KMS-11 (cell line): ENCODE results near the gene KASH5.

Experiments used
- H2AFZ ChIP-seq: fragments of 200-600 bp; sonication (generic); 2 replicates; pipeline ENCODE4 v1.6.1; 2016; ENCODE audit warnings: antibody characterized with exemption, mixed run types, low read depth
- H3K27ac ChIP-seq: fragments of 200-600 bp; sonication (generic); 2 replicates; pipeline ENCODE4 v1.6.1; 2016; ENCODE audit warnings: mild to moderate bottlenecking, mixed run types
- H3K27me3 ChIP-seq: fragments of 200-600 bp; sonication (generic); 2 replicates; pipeline ENCODE4 v1.6.1; 2017; ENCODE audit warnings: mild to moderate bottlenecking, low read depth, mixed run types, moderate library complexity; ENCODE audit not compliant: insufficient read depth
- H3K36me3 ChIP-seq: fragments of 200-600 bp; sonication (generic); 2 replicates; pipeline ENCODE4 v1.6.1; 2017; ENCODE audit warnings: mild to moderate bottlenecking, mixed run types; ENCODE audit not compliant: insufficient read depth
- H3K4me1 ChIP-seq: fragments of 200-600 bp; sonication (generic); 2 replicates; pipeline ENCODE4 v1.6.1; 2016; ENCODE audit warnings: mild to moderate bottlenecking, low read depth, mixed run types; ENCODE audit not compliant: poor library complexity, severe bottlenecking
- H3K4me2 ChIP-seq: fragments of 200-600 bp; sonication (generic); 2 replicates; pipeline ENCODE4 v1.7.0; 2016; ENCODE audit warnings: mild to moderate bottlenecking, mixed run types
- H3K4me3 ChIP-seq: fragments of 200-600 bp; sonication (generic); IDR thresholded peaks from 2 replicates; pipeline ENCODE4 v1.6.1; 2017; ENCODE audit warnings: low read depth, low read length, mixed read lengths; ENCODE audit not compliant: insufficient read depth
- H3K79me2 ChIP-seq: fragments of 200-600 bp; sonication (generic); 2 replicates; pipeline ENCODE4 v1.6.1; 2016; ENCODE audit warnings: low read depth, mixed run types; ENCODE audit not compliant: insufficient read depth
- H3K9ac ChIP-seq: fragments of 200-600 bp; sonication (generic); 2 replicates; pipeline ENCODE4 v1.6.1; 2016; ENCODE audit warnings: mild to moderate bottlenecking, mixed run types
- H4K20me1 ChIP-seq: fragments of 200-600 bp; sonication (generic); 2 replicates; pipeline ENCODE4 v1.6.1; 2016; ENCODE audit warnings: mild to moderate bottlenecking, mixed run types; ENCODE audit not compliant: insufficient read depth
- TF ChIP-seq, protein P1 (sequence below): fragments of 200-600 bp; sonication (generic); conservative IDR thresholded peaks from 2 replicates; pipeline ENCODE4 v1.6.1; 2017; ENCODE audit warnings: low read depth, mild to moderate bottlenecking, antibody characterized with exemption, low read length, moderate library complexity, mixed read lengths

KASH5 gene

DNA sequence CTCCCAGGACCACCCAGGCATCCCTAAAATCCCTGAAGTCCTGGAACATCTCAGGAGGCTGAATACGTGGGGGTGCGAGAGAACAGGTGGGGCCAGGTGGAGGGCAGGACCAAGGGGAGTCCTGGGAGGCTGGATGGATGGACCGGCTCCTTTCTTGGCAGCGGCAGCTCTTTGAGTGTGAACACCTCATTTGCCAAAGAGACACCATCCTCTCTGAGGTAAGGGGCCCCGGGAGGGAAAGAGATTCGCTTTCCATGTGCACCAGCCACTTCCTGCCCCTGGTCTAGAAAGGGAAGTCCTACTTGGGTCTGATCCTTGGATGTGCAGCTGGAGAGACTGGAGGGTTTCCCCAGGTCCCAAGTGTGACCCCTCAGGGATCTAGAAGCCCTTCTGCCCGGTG is 19.0 kb downstream of the KASH5 start:
- Histone ChIP-seq H3K4me2 (no peak overlapping the region), H3K4me3 (no peak overlapping the region), H4K20me1 (no peaks in the 10 kb centered on the region), H3K4me1 (peaks cover 20% of the 10 kb centered on the region), H3K79me2 (no peaks in the 10 kb centered on the region), H2AFZ (no peak overlapping the region), H3K9ac (no peak overlapping the region), H3K27ac (no peak overlapping the region), H3K27me3 (peaks cover 57% of the 10 kb centered on the region; the same call in 1 of the 2 replicates), H3K36me3 (no peaks in the 10 kb centered on the region)
- TF ChIP-seq, protein P1, sequence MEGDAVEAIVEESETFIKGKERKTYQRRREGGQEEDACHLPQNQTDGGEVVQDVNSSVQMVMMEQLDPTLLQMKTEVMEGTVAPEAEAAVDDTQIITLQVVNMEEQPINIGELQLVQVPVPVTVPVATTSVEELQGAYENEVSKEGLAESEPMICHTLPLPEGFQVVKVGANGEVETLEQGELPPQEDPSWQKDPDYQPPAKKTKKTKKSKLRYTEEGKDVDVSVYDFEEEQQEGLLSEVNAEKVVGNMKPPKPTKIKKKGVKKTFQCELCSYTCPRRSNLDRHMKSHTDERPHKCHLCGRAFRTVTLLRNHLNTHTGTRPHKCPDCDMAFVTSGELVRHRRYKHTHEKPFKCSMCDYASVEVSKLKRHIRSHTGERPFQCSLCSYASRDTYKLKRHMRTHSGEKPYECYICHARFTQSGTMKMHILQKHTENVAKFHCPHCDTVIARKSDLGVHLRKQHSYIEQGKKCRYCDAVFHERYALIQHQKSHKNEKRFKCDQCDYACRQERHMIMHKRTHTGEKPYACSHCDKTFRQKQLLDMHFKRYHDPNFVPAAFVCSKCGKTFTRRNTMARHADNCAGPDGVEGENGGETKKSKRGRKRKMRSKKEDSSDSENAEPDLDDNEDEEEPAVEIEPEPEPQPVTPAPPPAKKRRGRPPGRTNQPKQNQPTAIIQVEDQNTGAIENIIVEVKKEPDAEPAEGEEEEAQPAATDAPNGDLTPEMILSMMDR: no peak

DNA sequence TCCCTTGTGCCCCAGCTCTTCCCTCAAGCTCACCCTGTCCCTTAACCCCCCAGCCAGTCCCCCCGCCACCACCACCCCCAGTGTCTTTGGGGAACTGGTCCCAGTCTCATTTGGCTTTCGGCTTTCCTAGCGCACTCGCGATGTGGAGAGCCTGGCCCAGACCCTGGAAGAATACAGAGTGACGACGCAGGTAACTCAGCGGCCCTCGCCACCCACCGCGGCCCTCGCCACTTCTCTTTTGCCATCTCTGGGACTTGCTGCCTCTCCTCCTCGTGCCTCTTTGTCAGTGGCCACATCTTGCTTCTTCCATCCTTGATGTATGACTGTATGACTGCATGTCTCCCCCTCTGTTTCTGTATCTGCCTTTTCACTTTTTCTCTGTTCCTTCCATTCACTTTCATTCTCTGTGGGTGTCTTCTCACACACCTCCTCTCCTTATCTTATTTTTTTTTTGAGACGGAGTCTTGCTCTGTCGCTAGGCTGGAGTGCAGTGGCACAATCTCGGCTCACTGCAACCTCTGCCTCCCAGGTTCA is 19.5 kb downstream of the KASH5 start:
- H4K20me1 ChIP-seq: no peaks in the 10 kb centered on the region
- H3K4me2 ChIP-seq: no peak overlapping the region
- H3K4me3 ChIP-seq: no peak overlapping the region
- peaks cover 20% of the 10 kb centered on the region for H3K4me1 ChIP-seq
- no peak overlapping the region for H2AFZ ChIP-seq
- TF ChIP-seq, protein P1: no peak
- peaks cover 62% of the 10 kb centered on the region for H3K27me3 ChIP-seq
- no peaks in the 10 kb centered on the region for H3K36me3 ChIP-seq
- no peak overlapping the region for H3K9ac ChIP-seq
- H3K27ac ChIP-seq: no peak overlapping the region
- no peaks in the 10 kb centered on the region for H3K79me2 ChIP-seq

DNA sequence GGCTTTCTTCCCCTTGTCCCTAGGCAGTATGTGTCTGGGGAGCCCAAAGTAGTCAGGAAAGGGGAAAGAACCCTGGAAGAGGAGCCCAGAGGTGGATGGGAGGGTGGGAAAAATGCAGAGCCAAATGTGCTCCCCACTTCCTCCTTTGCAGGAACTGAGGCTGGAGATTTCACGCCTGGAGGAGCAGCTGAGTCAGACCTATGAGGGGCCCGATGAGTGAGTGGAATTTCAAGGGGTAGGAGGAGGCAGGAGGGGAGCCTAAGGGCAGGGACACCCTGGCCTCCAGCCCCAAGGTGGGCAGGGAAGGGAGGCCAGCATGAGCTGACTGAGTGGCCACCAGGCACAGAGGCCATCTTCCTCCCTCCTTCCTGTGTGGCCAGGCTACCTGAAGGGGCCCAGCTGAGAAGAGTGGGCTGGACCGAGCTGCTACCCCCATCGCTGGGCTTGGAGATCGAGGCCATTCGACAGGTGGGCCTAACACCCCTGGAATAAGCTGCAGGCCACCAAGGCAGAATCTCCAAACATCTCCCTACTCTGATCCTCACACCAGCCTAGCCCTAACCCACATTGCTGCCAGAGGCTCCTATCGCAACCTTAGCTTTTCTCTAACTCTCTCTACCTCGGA is 20.9 kb downstream of the KASH5 start:
- no peak overlapping the region for H3K9ac ChIP-seq
- H4K20me1 ChIP-seq: no peaks in the 10 kb centered on the region
- H2AFZ ChIP-seq: peak overlapping the region; percentile 20; the same call in 1 of the 2 replicates
- no peak overlapping the region for H3K27ac ChIP-seq
- no peak overlapping the region for H3K4me3 ChIP-seq
- H3K4me1 ChIP-seq: peaks cover 12% of the 10 kb centered on the region
- no peak overlapping the region for H3K4me2 ChIP-seq
- peaks cover 75% of the 10 kb centered on the region for H3K27me3 ChIP-seq
- TF ChIP-seq, protein P1: no peak
- no peaks in the 10 kb centered on the region for H3K36me3 ChIP-seq
- no peaks in the 10 kb centered on the region for H3K79me2 ChIP-seq

DNA sequence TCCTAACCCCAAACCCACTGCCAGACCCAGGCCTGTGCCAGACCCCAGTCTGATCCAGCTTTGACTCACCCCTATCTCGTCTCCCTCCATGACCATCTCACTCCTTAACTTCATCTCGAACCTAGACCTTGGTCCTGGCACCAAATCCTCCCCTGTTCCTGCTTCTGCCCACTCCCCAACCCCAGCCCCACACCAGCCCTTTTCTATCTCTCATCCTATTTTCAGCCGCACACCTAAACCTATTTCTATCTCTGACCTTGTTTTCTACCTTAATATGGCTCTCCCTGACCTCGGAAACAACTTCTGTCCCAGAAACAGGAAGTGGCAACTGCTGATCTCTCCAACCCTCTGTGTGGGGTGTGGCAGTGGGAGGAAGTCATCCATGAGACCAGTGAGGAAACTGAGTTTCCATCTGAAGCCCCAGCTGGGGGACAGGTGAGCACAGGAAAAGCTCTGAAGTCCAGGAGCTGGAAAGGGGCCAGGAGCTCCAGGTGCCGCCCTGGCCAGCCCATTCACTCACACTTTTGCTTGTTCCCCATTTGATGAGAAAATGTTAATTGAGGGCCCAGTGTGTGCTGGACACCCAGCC is 21.5 kb downstream of the KASH5 start:
- TF ChIP-seq, protein P1: no peak
- Histone ChIP-seq H3K9ac (no peak overlapping the region), H3K4me3 (no peak overlapping the region), H3K4me1 (peaks cover 11% of the 10 kb centered on the region), H3K79me2 (no peaks in the 10 kb centered on the region), H3K27ac (no peak overlapping the region), H3K36me3 (no peaks in the 10 kb centered on the region), H2AFZ (peak overlapping the region; percentile 20; the same call in 1 of the 2 replicates), H3K4me2 (no peak overlapping the region), H3K27me3 (peaks cover 75% of the 10 kb centered on the region), H4K20me1 (no peaks in the 10 kb centered on the region)
